Sciatic nerve (tissue), 2 donors: Measurements from ENCODE around the gene CBX2. TPM values are rescaled to one million over a fixed set of nuclear protein-coding genes. Genes with fewer than 3 reads are reported as not detected.
"Not testable (repeated sequence)": the region's sequence is repeated elsewhere in the genome, so short reads cannot be mapped to it uniquely, and the experiment has no call there.

Experiments
- ATAC-seq: fragments of 200-7000 bp; cut with Tn5 transposase; one replicate; pipeline ENCODE4 v1.9.1; 2020; ENCODE audit warnings: mild to moderate bottlenecking, moderate library complexity
- DNase-seq: peaks from one replicate; pipeline ENCODE4 v3.0.0-alpha.2; 2020; ENCODE audit warnings: low spot score
- intact Hi-C: fragments of 100-400 bp; cut with DNase I; formaldehyde crosslinking; loops from one replicate; pipeline ENCODE4 v1.14.2; 2022
- total RNA-seq: library from RNA; stranded (reverse); fragmentation: NEBNext Ultra II Directional; extraction: Animal tissue kit (Norgen Biotek cat#: 25700); gene quantifications from one replicate; pipeline ENCODE4 v1.2.1, GENCODE V29; 2021
- donor health status: DM: no; HTN: no; CAD: no.
- donor health status: DM: no; HTN: no; CAD: no.

CBX2 gene
- total RNA-seq, 1 donor from 2014 or later: 4.7 TPM

GRCh38 chr17:79760197-79760906 lies 17.6 kb upstream of the CBX2 start:
- ATAC-seq (no peak), DNase-seq (no peak)
- intact Hi-C loops: no loop called here

- intact Hi-C loops: no loop called here
- no peak for DNase-seq
Measured at GRCh38 chr17:79761894-79762589, 15.9 kb upstream of the CBX2 start.

GRCh38 chr17:79765708-79766107 lies 12.2 kb upstream of the CBX2 start:
- DNase-seq (no peak), ATAC-seq (no peak)
- intact Hi-C loops: no loop called here

More at GRCh38 chr17:79761894-79762589, 15.9 kb upstream of the CBX2 start:
- ATAC-seq: no peak

- no peak for ATAC-seq
- intact Hi-C loops: no loop called here
- no peak for DNase-seq
Measured at GRCh38 chr17:79769570-79770506, 8.1 kb upstream of the CBX2 start.

GRCh38 chr17:79771276-79771675 lies 6.7 kb upstream of the CBX2 start:
- ATAC-seq (no peak), DNase-seq (no peak)
- intact Hi-C loops: no loop called here

- intact Hi-C loops, DNase-seq, ATAC-seq: not testable (repeated sequence)
Measured at GRCh38 chr17:79772726-79773125, 5.2 kb upstream of the CBX2 start.

- DNase-seq (no peak), ATAC-seq (no peak)
- intact Hi-C loops: no loop called here
Measured at GRCh38 chr17:79774561-79774975, 3.4 kb upstream of the CBX2 start.

- DNase-seq (no peak), ATAC-seq (no peak)
- intact Hi-C loops: no loop called here
Measured at GRCh38 chr17:79775632-79776031, 2.3 kb upstream of the CBX2 start.

GRCh38 chr17:79776376-79777119 lies 1.4 kb upstream of the CBX2 start:
- ATAC-seq (no peak), DNase-seq (no peak)
- intact Hi-C loops: no loop called here

GRCh38 chr17:79777120-79777893 lies 641 bp upstream of the CBX2 start:
- intact Hi-C loops: no loop called here
- ATAC-seq: peak; percentile 71
- DNase-seq: peak; percentile 81

GRCh38 chr17:79778504-79779083 lies 646 bp downstream of the CBX2 start:
- no peak for DNase-seq
- intact Hi-C loops: no loop called here
- ATAC-seq: peak; percentile 4

- DNase-seq (no peak), ATAC-seq (peak; percentile 8)
- intact Hi-C loops: no loop called here
Measured at GRCh38 chr17:79779084-79779529, 1.2 kb downstream of the CBX2 start.

GRCh38 chr17:79779661-79780365 lies 1.9 kb downstream of the CBX2 start:
- intact Hi-C loops: loop anchor here (10.0 kb wide), 1 partner anchor 135 kb away; no protein-coding TSS in a partner anchor
- no peak for ATAC-seq
- no peak for DNase-seq

GRCh38 chr17:79781012-79781650 lies 3.2 kb downstream of the CBX2 start:
- ATAC-seq (no peak), DNase-seq (no peak)
- intact Hi-C loops: loop anchor here (10.0 kb wide), 1 partner anchor 134 kb away; no protein-coding TSS in a partner anchor

GRCh38 chr17:79781736-79782575 lies 4.0 kb downstream of the CBX2 start:
- ATAC-seq (no peak), DNase-seq (no peak)
- intact Hi-C loops: loop anchor here (10.0 kb wide), 1 partner anchor 133 kb away; no protein-coding TSS in a partner anchor
